GM19468 (cell line): Measurements from ENCODE around the gene PRKACA.
A peak's percentile ranks its signal among the peaks of the same experiment; 100 is the strongest.

Source experiments
- ATAC-seq: cut with Tn5 transposase; IDR thresholded peaks from one replicate; pipeline ENCODE4 v1.9.1; 2021; ENCODE audit warnings: mild to moderate bottlenecking, moderate library complexity, moderate number of reproducible peaks; ENCODE audit not compliant: unreplicated experiment; ENCODE audit errors: extremely low read depth

PRKACA gene

DNA sequence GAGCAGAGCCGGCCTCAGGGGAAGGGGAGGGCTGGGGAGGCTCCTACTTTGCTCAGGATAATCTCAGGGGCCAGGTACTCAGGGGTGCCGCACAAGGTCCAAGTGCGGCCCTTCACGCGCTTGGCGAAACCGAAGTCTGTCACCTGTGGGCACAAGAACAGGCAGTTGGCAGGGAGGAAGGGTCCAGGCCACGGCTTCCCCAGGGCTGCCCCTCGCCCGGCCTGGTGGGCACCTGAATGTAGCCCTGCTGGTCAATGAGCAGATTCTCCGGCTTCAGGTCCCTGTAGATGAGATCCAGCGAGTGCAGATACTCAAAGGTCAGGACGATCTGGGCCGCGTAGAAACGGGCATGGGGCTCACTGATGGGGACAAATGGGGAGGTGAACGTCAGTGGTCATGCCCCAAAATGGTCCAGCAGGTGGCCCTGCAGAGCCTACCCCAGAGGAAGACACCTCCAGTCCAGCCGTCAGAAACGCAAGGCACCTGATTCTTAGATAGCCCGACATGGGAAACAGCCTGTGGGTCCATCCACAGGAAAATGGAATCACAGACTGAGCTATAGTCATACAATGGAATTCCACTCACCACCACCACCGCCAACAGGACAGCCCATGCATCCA lies 19.9 kb downstream of the PRKACA start:
- ATAC-seq: no peak

DNA sequence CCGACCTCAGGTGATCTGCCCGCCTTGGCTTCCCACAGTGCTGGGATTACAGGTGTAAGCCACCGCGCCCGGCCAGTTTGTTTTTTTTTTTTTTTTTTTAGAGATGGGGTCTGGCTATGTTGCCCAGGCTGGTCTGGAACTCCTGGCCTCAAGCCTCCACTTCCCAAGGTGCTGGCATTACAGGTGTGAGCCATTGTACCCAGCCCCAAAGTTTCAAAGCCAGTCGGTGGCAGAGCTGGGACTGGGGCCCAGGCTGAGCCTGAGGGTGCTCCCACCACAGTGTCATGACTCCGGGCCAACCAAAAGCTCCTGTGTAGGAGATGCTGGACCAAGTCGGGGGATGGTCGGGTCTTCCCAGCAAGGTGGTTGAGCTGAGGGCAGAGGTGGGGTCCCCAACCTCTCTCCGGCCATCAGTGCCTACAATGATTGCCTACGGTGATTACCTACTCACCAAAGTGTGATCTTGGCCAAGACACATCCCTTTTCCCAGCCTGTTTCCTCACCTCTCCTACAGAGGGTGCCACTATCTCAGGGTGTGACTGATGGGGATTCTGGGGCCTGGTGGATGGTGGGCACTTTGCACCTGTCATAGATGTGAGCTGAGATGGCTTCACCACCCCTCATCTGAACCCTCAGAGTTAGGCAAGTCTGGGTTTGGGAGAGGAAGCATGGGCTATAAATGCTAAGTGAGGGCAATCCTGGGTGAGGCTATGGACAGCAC lies 21.1 kb downstream of the PRKACA start:
- ATAC-seq: no peak

DNA sequence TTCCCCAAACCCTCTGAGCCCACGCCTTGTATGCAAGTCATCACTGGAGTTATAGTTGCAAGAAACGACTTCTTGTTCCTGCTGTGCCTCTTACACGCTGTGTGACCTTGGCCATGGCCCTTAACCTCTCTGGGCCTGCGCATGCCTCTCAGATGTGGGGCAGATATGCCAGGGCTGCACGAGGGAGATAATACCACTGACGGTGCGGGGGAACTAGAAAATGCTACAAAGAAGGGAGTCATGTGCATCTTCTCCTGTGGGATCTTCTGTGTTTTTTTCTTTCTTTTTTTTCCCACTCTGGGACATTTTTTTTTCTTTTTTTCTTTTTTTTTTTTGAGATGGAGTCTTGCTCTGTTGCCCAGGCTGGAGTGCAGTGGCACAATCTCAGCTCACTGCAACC lies 22.7 kb downstream of the PRKACA start:
- no peak for ATAC-seq

DNA sequence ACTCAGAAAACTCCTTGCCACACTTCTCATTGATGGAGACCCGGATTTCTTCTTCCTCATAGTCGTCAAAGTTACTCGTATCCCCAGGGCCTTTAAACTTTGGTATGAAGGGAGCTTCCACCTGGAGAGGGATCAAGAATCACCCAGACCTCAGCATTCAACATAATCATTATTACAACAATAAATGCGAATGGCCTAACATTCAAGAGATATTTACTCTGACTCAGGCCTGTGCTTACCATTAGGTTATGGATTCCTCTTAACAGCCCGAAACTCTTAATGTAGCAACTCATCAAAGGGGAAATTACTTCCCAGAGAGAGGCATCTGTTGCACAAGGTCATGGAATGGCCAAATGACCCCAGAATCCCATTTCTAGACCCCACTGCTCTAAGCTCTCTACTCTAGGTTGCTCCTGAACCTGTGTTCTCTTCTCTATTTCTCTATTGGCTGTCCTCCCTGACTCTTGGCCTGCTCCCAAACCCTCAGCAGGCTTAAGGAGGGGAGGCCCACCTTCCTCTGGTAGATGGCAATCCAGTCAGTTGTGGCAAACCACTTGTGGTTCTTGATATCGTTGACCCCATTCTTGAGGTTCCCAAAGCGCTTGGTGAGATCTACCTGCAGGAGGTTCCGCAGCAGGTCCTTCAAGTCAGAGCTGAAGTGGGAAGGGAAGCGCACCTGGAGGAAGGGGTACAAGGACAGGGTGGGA lies 24.3 kb downstream of the PRKACA start:
- no peak for ATAC-seq

DNA sequence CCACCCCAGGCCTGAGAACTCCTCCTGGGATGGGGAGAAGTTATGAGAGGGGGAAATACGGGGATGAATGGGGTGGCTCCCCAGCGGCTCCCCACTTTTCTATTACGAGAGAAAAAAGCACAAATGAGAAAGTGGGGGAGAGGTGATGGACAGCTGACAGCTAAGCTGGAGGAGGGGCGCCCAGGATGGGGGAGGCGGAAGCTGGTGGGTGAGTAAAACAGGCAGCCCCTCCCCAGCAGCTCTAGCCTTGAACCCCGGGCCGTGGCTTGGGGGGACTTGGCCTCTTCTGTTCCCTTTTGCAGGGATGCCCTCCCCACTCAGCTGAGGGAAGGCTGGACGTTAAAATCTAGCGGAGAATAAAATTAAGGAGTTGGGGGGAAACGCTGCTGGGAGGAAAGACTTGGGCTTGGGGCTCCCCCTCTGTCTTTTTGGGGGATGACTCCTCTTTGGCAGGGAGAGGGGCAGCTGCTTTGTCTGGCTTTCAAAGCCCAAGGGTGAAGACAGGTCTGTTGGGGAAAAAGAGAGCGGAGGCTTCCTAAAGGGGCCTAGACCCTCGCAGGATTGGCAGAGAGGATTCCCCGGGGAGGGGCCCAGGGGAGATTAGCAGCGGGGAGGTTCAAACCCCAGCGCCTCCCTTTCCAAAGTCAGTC lies 25.6 kb downstream of the PRKACA start:
- no peak for ATAC-seq

DNA sequence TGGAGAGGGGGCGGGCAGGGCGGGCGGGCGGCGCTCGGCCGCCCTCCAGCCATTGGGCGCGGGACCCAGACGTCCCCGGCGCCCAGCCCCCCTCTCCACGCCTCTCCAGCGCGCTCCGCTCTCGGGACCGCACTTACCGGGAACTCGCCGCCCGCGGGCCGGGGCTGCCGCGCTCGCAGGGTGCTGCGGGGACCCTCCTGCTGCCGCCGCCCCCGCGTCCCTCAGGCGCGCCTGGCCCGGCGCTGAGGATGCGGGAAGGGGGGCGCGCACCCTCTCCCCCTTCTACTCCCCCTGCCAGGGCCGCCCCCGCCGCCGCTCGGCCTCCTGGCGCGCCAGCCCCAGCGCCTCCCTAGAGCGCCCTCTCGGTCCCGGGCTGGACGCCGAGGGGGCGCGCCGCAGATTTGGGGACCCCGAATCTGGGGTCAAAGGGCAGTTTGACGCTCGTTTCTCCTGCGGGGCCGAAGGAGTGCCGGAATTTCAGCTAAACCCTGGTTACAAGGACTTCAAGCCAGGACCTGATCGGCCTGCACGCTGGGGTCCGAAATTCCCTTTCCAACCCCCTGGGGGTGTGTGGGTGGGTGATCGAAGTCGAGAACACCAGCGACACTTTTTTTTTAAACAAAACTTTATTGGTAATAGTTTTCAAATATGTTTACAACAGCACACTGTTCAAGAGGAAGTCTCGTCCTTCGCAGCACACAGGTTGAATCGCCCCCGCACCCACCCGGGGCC lies 26.3 kb downstream of the PRKACA start:
- ATAC-seq: peak; percentile 37

DNA sequence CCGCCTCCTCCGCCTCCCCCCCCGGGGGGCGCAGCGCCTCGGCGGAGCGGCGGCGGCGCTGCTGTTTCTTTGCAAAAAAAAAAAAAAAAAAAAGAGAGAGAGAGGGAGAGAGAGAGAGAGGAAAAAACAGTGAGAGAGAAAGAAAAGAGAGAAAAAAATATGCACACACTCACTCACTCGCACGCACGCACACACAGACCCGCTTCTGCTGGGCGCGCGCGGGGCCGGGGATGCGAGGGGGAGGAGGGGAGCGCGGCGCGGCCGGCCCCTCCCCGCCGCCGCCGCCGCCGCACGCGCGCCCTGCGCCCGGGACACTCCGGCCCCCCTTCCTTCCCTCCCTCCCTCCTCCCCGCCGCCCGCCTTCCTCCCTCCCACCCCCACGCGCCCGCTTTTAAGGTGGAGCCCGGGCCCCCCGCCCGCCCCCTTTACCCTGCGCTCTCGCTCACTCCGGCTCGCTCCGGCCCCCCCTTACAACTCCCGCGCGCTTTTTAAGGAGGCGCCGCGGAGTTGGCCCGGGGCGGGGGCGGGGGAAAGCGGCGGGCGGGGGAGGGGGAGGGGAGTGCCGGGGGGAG lies 27.0 kb downstream of the PRKACA start, which contains the start of gene SAMD1:
Gene SAMD1, minus strand, starts transcription at position 243 of the 572 bp plus-strand sequence.
- ATAC-seq: no peak

DNA sequence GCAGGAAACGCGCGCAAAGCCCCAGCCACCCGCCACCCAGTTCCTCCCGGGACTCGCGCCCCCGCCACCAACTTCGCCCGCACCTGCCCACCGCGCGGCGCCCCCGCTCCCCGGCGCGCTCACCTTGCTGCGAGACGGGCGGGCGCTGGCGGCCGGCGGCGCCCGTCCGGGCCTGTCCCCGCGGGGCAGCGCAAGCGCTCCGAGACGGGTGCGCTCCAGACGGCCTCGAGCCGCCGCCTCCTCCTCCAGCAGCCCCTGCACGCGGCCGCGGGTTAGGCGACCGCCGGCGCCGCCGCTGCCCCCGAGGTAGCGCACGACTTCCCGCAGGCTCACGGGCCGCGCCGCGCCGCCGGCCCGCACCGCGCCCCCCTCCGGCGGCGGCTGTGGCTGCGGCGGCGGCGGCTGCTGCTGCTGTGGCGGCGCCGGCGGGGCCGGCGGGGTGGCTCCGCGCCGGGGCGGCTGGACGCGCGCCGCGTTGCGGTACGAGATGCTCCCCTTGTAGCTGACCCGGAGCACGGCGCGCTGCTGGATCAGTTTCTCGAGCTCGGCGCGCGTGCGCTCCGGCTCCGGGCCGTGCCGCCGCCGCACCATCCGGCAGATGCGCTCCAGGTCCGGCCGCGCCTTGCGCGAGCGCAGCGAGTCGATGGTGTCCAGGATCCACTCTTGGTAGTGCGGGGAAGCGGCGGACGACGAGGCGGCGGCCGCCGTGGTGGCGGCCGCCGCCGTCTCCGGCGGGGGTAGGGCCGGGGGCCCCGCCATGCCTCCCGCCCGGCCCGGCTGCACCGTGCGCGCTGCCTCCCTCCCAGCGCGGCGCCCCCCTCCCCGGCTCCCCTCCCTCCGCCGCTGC lies 27.7 kb downstream of the PRKACA start:
- no peak for ATAC-seq

DNA sequence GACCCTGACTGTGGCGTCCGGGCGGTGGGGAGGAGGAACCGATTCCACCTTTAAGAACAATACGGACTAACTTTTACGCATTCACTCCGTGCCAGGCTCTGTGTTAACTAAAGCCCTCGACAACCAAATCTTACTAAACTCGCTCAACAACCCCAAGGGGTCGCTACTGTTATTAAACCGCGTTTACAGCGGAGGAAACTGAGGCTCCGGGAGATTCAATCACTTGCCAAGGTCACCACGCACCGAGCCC lies 28.2 kb downstream of the PRKACA start:
- ATAC-seq: no peak

DNA sequence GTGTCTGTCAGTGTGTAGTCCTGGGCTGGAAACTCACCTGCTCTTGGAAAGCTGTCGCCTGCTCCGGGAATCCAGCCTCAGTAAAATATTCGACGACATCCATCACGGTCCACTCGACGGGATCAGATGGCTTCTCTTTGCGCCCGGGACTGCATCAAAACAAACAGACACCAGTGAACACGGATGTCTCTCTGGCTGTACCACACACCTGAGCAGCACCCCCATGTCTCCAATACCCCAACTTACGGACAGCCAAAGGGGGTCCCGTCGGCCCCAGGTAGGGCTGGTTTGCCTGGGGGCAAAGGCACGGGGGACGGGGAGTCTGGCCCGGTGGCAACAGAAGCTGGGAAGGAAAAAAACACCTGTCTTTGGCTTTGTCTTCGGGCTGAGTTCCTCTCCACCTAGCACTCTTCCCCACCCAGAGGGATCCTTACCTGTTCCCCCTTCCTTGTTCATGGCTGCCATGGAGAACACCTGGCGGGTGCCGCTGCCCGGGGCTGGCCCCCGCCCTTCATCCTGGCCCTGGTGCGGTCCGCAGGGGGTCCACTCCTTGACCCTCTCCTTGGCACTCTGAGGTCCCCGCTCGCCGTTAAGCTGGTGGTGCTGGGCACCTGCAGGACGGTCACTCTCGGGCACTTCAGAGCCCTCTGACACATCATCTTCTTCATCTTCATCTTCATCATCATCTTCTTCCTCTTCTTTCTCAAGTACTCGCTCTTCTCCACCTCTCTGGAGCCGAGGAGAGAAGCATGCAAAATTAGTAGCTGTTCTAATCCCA lies 28.7 kb downstream of the PRKACA start:
- ATAC-seq: no peak

DNA sequence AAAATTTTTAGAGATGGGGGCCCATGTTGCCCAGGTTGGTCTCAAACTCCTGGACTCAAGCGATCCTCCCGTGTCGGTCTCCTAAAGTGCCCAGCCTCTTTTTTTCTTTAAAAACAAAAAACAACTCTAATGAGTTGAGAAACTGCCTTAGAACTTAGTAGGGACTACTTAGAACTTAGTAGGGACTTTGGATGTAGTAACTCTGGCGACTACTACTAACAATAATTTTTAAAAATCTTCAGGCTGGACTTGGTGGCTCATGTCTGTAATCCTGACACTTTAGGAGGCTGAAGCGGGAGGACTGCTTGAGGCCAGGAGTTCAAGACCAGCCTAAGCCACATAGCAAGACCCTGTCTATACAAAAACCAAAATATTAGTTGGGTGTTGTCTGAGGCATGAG lies 31.5 kb downstream of the PRKACA start:
- no peak for ATAC-seq

DNA sequence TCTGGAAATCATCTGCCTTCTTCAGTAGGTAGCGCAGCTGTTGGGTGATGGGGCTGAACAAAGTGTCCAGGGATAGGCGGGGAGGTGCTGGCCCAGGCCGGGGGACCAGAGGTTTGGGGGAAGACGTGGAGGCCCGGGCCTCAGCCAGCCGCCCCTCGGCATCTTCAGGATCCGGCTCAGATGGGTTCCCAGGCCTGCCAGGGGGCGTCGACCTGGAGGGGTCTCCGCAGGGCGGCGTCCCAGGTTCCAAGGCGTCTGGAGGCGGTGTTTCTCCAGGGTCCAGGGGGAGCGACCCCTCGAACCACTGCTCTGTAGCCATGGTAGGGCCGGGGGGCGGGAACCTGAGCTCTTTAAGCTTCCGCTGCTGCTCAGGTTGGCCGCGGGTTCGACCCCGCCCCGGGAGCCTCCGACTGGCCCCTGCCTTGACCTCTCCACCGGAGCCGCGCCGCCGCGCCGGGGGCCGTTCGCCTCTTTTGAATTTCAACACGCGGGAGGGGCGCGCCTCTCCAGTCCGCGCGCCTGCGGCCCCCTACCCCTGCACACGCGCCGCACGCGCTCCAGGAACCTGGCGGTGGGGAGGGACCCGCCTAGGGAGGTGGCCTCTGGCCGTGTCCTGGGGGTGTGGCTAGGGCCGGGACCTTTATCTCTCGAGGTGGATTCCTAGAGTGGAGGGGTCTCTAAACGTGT lies 32.1 kb downstream of the PRKACA start, which contains the start of gene C19orf67:
Gene C19orf67, minus strand, starts transcription at position 475 of the 687 bp plus-strand sequence. Its CDS starts 156 bp downstream, at position 319.
- ATAC-seq: no peak

DNA sequence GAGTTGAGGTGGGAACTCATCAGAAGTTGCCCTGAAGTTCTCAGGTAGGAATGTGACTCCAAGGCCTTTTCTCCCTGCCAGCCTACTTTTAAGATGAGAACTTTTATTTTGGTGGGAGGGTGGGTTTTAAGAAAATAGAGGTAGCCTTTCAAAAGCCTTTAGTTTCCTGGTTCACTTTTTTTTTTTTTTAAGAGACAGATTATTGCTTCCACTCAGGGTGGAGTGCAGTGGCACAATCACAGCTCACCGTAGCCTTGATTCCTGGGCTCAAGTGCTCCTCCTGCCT lies 34.9 kb downstream of the PRKACA start:
- no peak for ATAC-seq

DNA sequence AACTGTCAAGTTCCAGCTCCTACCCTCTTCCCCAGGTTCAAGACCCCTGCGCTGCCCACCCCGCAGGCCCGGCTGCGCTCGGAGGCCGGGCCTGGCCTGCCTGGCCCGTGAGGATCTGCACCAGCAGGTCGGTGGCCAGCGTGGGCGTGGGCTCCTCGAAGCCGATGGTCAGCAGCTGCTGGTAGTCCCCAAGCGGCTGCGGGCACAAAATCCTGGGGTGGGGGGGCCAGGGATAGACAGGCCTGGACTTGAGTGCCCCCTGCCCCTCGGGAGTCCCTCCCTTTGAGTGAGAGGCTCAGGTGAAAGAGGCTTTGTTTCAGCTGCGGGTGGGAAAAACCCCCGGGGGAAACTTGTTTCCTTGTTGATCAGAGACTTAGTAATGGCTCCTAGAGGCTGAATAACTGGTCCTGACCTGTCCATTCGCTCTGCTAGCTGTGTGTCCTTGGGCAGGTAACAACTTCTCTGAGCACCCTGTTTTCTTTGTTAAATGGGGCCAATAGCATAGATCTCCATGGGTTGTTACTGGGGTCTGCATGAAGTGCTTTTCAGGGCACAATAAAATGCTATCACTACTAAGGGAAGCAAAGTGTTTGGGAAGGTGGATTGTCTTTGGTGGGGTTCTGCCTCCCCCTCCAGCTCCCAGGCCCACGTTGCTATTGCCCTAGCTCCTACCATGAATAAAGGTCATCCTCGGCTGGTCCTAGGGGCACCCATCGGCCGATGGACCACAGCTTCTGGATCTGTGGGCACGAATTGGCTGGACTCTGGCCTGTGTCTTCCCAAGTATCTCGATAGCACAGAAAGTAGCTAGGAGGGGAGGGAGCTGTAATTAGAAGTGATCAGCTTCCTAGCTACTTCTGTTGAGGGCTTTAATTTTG lies 35.5 kb downstream of the PRKACA start:
- ATAC-seq: no peak

DNA sequence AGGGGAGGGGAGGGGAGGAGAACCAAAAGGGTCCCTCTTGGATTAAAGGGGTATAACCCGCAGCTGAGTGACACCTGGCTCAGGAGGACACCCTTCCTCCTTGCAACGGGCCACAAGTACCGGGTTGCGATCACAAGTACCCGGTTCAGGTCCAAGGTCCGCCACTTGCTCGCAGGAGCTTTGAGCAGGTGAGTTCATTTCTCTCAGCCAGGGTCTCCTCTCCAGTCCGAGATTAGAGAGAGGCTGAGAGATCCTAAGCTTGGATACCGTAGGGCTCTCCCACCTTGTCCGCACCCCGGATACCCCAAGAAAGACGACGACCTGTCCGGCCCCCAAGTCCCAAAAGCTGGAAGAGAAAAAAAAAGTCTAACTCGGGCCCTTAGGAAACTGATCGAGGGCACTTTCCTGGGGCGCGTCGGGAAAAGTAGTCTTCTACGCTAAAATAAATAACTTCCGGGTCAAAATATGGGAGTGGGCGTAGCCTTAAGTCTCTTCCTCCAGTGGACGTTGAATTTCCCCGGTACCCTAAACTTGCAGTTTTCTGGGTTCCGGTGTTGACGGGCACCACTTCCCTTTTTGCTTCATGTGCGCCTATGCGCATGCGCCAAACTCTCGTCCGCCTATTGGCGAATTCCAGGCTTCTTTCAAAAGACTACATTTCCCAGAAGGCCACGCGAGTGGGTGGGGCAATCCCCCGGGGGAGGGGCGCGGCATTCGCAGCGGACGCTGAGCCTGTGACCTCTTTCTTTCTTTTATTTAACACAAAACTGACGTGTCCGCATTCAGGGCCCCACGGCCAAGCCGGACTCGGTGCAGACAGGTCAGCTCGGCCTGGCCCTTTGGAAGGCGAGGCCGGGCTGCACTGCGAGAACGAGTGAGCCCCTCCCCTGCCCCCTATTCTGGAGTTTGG lies 36.4 kb downstream of the PRKACA start:
- ATAC-seq: peak; percentile 75

DNA sequence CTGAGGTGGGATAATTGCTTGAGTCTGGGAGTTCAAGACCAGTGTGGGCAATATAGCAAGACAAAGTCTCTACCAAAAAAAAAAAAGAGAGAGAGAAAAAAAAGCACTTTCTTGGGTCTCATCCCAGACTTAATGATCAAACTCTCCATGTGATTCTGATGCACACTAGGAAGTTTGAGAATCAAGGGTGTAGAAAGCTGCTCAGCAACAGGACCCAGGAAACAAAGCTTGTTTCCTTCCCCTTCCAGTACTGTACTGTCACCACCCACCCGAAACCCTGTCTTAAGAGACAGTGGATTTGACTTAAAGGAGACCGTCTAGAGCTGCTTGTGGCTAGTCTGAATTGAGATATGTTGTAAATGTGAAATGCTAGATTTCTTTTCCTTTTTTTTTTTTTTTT lies 39.2 kb downstream of the PRKACA start:
- ATAC-seq: no peak
